Measurements from ENCODE around the gene STON2.

Gene STON2

GRCh38 chr14:81219759-81220579 lies 180.2 kb downstream of the STON2 start:
- Mint-ChIP-seq H3K9me3 (no peaks in the 10 kb centered on the region), H3K27ac (peak overlapping the region; percentile 100), H3K4me3 (peak overlapping the region; percentile 98), H3K4me1 (peaks cover 51% of the 10 kb centered on the region), H3K36me3 (ENCODE audit: low read depth) (peaks cover 25% of the 10 kb centered on the region), H3K27me3 (ENCODE audit: low read depth, poor library complexity) (peaks cover 9% of the 10 kb centered on the region)
- TF ChIP-seq CTCF (IDR thresholded peaks at IDR 0.05), result no peak
- peak; percentile 68 for DNase-seq

GRCh38 chr14:81219210-81219758 lies 180.8 kb downstream of the STON2 start:
- peaks cover 9% of the 10 kb centered on the region for H3K27me3 Mint-ChIP-seq (ENCODE audit: low read depth, poor library complexity)
- H3K4me3 Mint-ChIP-seq, result peak overlapping the region; percentile 98
- DNase-seq, result peak; percentile 78
- H3K36me3 Mint-ChIP-seq (ENCODE audit: low read depth), result peaks cover 30% of the 10 kb centered on the region
- TF ChIP-seq CTCF (IDR thresholded peaks at IDR 0.05), result no peak
- no peaks in the 10 kb centered on the region for H3K9me3 Mint-ChIP-seq
- peaks cover 54% of the 10 kb centered on the region for H3K4me1 Mint-ChIP-seq
- peak overlapping the region; percentile 100 for H3K27ac Mint-ChIP-seq

- H3K27ac Mint-ChIP-seq, result no peak overlapping the region
- peaks cover 33% of the 10 kb centered on the region for H3K4me1 Mint-ChIP-seq
- DNase-seq, result no peak
- no peaks in the 10 kb centered on the region for H3K9me3 Mint-ChIP-seq
- no peak overlapping the region for H3K4me3 Mint-ChIP-seq
- H3K27me3 Mint-ChIP-seq (ENCODE audit: low read depth, poor library complexity), result no peaks in the 10 kb centered on the region
- H3K36me3 Mint-ChIP-seq (ENCODE audit: low read depth), result peaks cover 87% of the 10 kb centered on the region
- peak; percentile 13 for TF ChIP-seq CTCF (IDR thresholded peaks at IDR 0.05)
Measured at GRCh38 chr14:81211844-81212243, 188.3 kb downstream of the STON2 start.
